ENCODE data around the gene SETD1A. TPM values are rescaled to one million over a fixed set of nuclear protein-coding genes. Genes with fewer than 3 reads are reported as not detected.
A peak's percentile ranks its signal among the peaks of the same experiment; 100 is the strongest.

The SETD1A gene
- total and polyA plus RNA-seq, 2 donors (not counting 1 experiment from before 2014, with no cell fraction given) = 1.4 to 3.5 TPM

DNA sequence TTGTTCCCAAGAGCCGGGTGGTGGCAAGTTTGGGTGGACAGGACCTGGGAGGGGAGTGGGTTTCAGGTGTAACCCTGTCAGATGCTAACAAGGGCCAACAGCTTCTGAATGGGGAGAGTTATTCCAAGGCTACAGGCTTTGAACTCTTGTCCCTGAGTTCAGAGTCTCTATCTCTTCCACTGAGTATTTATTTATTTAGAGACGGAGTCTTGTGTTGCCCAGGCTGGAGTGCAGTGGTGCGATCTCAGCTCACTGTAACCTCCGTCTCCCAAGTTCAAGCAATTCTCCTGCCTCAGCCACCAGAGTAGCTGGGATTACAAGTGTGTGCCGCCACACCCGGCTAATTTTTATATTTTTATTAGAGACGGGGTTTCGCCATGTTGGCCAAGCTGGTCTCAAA is 2.6 kb upstream of the SETD1A start:
- TF ChIP-seq, protein P1, sequence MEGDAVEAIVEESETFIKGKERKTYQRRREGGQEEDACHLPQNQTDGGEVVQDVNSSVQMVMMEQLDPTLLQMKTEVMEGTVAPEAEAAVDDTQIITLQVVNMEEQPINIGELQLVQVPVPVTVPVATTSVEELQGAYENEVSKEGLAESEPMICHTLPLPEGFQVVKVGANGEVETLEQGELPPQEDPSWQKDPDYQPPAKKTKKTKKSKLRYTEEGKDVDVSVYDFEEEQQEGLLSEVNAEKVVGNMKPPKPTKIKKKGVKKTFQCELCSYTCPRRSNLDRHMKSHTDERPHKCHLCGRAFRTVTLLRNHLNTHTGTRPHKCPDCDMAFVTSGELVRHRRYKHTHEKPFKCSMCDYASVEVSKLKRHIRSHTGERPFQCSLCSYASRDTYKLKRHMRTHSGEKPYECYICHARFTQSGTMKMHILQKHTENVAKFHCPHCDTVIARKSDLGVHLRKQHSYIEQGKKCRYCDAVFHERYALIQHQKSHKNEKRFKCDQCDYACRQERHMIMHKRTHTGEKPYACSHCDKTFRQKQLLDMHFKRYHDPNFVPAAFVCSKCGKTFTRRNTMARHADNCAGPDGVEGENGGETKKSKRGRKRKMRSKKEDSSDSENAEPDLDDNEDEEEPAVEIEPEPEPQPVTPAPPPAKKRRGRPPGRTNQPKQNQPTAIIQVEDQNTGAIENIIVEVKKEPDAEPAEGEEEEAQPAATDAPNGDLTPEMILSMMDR (conservative IDR thresholded peaks at IDR 0.05 in 1 of 2, IDR thresholded peaks at IDR 0.05 in 1 of 2; ENCODE audit: low read depth in 1 of 2, low read length in 2 of 2) = no peak
- TF ChIP-seq EZH2 (IDR thresholded peaks at IDR 0.05; ENCODE audit: low read length, missing control alignments) = no peak
- no peak for DNase-seq (ENCODE audit: low read depth in 2 of 2)

DNA sequence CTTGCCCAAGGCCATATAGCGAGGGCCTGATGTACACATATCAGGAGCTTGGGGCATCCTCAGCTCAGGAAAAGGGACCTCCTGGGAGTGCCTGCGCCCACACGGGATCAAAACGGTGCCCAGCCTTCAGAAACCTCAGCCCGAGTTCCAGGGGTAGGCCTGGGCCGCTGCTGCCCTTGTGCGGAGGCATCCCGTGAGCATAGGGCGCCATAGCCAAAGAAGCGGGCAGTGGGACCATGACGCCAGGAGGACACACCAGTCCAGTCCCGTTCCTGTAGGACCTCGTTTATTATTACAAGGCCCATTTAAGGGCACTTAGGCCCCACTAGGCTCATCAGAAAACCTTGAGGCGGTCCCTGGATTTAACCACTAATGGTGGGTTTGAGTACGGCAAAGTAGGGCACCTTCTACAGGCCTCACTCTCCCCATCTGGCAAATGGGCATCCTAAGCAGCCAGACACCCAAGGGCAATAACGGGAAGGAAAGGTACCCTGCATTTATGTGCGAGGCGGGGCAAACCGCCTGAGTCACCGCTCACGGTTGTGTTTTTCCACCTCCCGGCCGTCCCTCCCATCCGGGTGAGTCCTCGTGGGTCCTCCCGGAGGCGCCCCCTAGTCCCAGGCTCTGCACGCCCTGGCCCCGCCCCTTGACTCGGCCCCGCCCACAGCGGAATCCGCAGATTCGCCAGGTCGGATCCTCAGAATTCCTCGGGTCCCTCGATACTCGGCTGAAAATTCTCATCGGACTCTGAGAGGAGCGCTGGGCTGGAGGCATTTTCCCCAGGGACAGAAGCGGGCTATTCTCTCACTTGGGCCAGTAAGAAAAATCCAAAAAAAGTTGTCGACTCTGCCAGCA is 726 bp upstream of the SETD1A start:
- peak overlapping the region; percentile 89 for H3K4me2 ChIP-seq (ENCODE audit: extremely low read depth, insufficient read depth, low read length)
- TF ChIP-seq EZH2 (IDR thresholded peaks at IDR 0.05; ENCODE audit: low read length, missing control alignments) = no peak
- TF ChIP-seq, protein P1 (conservative IDR thresholded peaks at IDR 0.05 in 1 of 2, IDR thresholded peaks at IDR 0.05 in 1 of 2; ENCODE audit: low read depth in 1 of 2, low read length in 2 of 2) = peak in 1 of 2 donors; percentile 21
- H2AFZ ChIP-seq (ENCODE audit: low read length) = peak overlapping the region; percentile 89
- peaks cover 23% of the 10 kb centered on the region for H3K36me3 ChIP-seq (ENCODE audit: control insufficient read depth, insufficient read depth, low read length)
- no peaks in the 10 kb centered on the region for H4K20me1 ChIP-seq (ENCODE audit: control insufficient read depth, extremely low read depth, insufficient read depth, low read length)
- H3K9ac ChIP-seq (ENCODE audit: insufficient read depth, low read length) = peak overlapping the region; percentile 100
- peak overlapping the region; percentile 76 to 94 (median 83) for H3K4me3 ChIP-seq (replicated peaks in 1 of 4; ENCODE audit: control extremely low read depth in 1 of 4, insufficient read depth in 1 of 4, low read depth in 3 of 4, low read length in 4 of 4)
- H3K9me3 ChIP-seq (ENCODE audit: control insufficient read depth, insufficient read depth, low read depth, low read length) = no peaks in the 10 kb centered on the region
- H3K79me2 ChIP-seq (ENCODE audit: control insufficient read depth, insufficient read depth, low read length) = peaks cover 12% of the 10 kb centered on the region
- H3K27ac ChIP-seq (ENCODE audit: insufficient read depth, low read length) = peak overlapping the region; percentile 94
- H3K27me3 ChIP-seq (ENCODE audit: control insufficient read depth, insufficient read depth, low read length) = no peaks in the 10 kb centered on the region
- H3K4me1 ChIP-seq (ENCODE audit: control insufficient read depth, extremely low read depth, insufficient read depth, low read length) = peaks cover 3% of the 10 kb centered on the region
- DNase-seq (ENCODE audit: low read depth in 2 of 2) = peak; percentile 84 to 86

More for the DNA sequence above, 2.6 kb upstream of the SETD1A start:
- no peaks in the 10 kb centered on the region for H3K27me3 ChIP-seq (ENCODE audit: control insufficient read depth, insufficient read depth, low read length)
- H2AFZ ChIP-seq (ENCODE audit: low read length) = no peak overlapping the region
- H3K4me2 ChIP-seq (ENCODE audit: extremely low read depth, insufficient read depth, low read length) = no peak overlapping the region
- H3K9ac ChIP-seq (ENCODE audit: insufficient read depth, low read length) = no peak overlapping the region
- no peaks in the 10 kb centered on the region for H3K9me3 ChIP-seq (ENCODE audit: control insufficient read depth, insufficient read depth, low read depth, low read length)
- no peaks in the 10 kb centered on the region for H4K20me1 ChIP-seq (ENCODE audit: control insufficient read depth, extremely low read depth, insufficient read depth, low read length)
- H3K4me3 ChIP-seq (replicated peaks in 1 of 4; ENCODE audit: control extremely low read depth in 1 of 4, insufficient read depth in 1 of 4, low read depth in 3 of 4, low read length in 4 of 4) = no peak overlapping the region
- H3K79me2 ChIP-seq (ENCODE audit: control insufficient read depth, insufficient read depth, low read length) = peaks cover 15% of the 10 kb centered on the region
- H3K36me3 ChIP-seq (ENCODE audit: control insufficient read depth, insufficient read depth, low read length) = peaks cover 12% of the 10 kb centered on the region
- no peak overlapping the region for H3K27ac ChIP-seq (ENCODE audit: insufficient read depth, low read length)
- H3K4me1 ChIP-seq (ENCODE audit: control insufficient read depth, extremely low read depth, insufficient read depth, low read length) = peaks cover 16% of the 10 kb centered on the region

DNA sequence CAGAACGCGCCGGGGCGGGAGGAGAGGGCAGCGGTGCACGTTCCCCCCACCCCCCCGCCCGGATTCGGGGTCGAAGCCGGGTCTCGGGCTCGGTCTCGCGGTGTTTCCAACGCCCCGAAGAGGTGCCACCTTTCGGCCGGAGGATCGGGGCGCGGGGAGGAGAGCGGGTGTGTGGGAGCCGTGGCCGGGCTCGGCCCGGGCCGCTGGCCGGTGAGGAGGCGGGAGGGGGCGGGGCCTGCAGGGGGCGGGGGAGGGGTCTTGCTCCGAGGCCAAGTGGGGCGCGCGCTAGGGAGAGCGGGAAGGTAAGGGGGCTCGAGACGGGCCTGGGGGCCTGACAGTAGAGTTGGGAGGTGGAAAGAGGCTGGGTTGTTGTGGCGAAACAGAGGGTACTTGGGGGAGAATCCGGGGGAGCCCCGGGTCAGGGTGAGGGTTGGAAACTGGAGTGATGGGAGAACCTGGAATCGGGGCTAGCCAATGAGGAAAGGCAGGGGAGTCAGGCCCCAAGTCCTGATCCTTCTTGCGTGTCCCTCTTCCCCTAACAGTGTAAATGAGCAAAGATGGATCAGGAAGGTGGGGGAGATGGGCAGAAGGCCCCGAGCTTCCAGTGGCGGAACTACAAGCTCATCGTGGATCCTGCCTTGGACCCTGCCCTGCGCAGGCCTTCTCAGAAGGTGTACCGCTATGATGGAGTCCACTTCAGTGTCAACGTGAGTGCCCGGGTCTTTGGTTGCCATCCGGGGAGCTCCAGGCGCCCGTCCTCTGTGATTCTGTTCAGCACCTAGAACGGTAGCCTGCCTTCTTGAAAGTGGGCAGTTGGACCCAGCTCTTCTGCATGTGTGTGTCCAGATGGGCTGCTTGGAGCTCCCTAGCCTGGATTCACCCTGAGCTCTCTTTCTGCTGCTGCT is 873 bp downstream of the SETD1A start:
- H3K4me1 ChIP-seq (ENCODE audit: control insufficient read depth, extremely low read depth, insufficient read depth, low read length) = peaks cover 3% of the 10 kb centered on the region
- H2AFZ ChIP-seq (ENCODE audit: low read length) = no peak overlapping the region
- H3K27ac ChIP-seq (ENCODE audit: insufficient read depth, low read length) = peak overlapping the region; percentile 69
- peak; percentile 39 to 59 for DNase-seq (ENCODE audit: low read depth in 2 of 2)
- no peaks in the 10 kb centered on the region for H4K20me1 ChIP-seq (ENCODE audit: control insufficient read depth, extremely low read depth, insufficient read depth, low read length)
- H3K79me2 ChIP-seq (ENCODE audit: control insufficient read depth, insufficient read depth, low read length) = peaks cover 12% of the 10 kb centered on the region
- no peaks in the 10 kb centered on the region for H3K9me3 ChIP-seq (ENCODE audit: control insufficient read depth, insufficient read depth, low read depth, low read length)
- peak overlapping the region; percentile 100 for H3K9ac ChIP-seq (ENCODE audit: insufficient read depth, low read length)
- no peak for TF ChIP-seq EZH2 (IDR thresholded peaks at IDR 0.05; ENCODE audit: low read length, missing control alignments)
- TF ChIP-seq, protein P1 (conservative IDR thresholded peaks at IDR 0.05 in 1 of 2, IDR thresholded peaks at IDR 0.05 in 1 of 2; ENCODE audit: low read depth in 1 of 2, low read length in 2 of 2) = no peak
- H3K4me3 ChIP-seq (replicated peaks in 1 of 4; ENCODE audit: control extremely low read depth in 1 of 4, insufficient read depth in 1 of 4, low read depth in 3 of 4, low read length in 4 of 4) = peak overlapping the region; percentile 76 to 94 (median 80)
- peak overlapping the region; percentile 92 for H3K4me2 ChIP-seq (ENCODE audit: extremely low read depth, insufficient read depth, low read length)
- no peaks in the 10 kb centered on the region for H3K27me3 ChIP-seq (ENCODE audit: control insufficient read depth, insufficient read depth, low read length)
- peaks cover 17% of the 10 kb centered on the region for H3K36me3 ChIP-seq (ENCODE audit: control insufficient read depth, insufficient read depth, low read length)
